ENCODE measurements around the gene DAP.

The DAP gene

DNA sequence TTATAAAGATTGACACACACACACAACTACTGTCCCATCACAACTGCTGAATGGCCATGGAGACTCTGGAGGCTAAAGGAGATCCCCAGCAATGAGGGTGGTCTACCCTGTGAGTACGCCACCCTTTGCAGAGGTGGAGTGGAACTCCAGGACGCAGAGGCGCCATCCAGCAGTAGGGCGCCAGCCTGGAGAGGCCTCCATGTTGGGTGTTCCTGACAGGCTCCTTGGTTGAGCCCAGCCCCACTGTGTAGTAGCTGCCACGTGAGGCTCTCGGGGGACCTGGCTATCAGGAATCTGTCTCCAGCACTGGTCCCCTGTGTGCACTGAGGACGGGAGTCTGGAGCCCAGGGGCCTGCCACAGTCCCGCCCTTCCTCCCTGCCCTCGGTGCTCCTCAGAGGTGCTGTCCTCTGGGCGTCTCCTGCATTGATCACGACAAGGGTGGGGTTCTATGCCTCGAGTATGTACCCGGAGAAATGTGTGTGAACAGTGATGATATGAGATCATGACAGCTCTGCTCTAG is 72.3 kb downstream of the DAP start:
- DNase-seq = no peak

DNA sequence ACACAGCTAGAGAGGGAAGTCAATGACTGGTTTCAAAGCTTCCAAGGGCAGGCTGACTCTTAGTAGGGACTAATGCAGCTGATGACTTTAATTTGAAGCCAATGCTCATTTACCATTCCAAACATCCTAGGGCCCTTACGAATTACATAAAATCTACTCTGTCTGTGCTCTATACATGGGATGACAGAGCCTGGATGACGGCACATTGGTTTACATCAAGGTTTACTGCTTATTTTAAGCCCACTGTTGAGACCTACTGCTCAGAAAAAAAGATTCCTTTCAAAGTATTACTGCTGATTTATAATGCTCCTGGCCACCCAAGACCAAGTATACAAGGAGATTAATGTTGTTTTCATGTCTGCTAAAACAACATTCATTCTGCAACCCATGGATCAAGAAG is 74.1 kb downstream of the DAP start:
- no peak for DNase-seq

DNA sequence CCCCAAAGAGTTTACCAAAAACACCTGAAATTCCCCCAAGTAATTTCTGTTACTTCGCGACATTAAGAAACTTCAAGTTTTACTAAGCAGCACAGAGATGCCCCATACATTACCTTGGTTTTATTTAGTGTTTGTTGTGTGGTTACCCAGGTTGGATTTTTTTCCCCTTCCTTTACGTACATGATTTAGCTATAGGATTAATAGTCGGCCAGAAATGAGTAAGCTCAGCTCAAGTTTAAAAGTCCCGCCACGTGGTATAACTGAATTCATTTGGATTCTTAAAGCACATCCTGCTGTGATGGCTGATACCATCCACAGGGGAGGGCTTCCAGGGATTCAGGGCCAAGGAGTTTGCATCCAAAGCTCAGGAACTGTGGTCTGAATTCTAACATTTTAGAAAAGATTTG is 75.9 kb downstream of the DAP start:
- DNase-seq = no peak

DNA sequence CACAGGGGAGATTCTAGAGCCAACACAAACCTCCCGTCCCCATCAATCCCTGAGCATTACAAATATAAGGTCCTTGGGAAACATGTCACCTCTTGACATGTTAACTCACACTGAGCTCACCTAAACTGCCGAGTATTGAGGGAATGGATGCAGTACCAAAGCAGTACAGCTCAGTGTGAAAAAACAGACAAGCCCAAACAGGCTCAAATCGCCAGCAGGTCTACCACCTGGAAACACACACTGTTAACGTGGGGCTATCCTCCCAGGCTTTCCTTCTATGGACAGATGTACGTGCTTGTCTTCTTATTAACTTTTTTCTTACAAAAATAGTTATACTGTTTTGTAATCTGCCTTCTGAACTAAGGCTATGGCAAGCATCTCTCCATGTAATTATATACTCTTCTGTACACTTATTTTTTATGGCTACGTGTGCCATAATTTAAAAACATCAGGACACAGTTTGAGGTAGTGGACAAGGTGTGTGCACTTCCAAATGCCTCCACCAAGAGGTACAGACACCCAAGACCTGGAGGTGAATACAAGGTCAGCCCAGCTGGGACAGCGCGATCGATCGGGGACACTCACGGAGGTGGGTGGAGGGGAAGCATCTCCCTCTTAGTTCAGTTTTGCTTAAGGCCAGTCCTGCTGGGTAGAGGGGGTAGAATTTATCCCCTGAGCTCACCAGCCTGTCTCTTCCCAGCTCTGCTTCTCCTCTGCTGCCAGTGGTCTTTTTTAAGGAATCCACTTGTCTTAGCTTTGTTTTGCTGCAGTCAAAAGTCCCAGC is 76.5 kb downstream of the DAP start:
- DNase-seq = no peak

DNA sequence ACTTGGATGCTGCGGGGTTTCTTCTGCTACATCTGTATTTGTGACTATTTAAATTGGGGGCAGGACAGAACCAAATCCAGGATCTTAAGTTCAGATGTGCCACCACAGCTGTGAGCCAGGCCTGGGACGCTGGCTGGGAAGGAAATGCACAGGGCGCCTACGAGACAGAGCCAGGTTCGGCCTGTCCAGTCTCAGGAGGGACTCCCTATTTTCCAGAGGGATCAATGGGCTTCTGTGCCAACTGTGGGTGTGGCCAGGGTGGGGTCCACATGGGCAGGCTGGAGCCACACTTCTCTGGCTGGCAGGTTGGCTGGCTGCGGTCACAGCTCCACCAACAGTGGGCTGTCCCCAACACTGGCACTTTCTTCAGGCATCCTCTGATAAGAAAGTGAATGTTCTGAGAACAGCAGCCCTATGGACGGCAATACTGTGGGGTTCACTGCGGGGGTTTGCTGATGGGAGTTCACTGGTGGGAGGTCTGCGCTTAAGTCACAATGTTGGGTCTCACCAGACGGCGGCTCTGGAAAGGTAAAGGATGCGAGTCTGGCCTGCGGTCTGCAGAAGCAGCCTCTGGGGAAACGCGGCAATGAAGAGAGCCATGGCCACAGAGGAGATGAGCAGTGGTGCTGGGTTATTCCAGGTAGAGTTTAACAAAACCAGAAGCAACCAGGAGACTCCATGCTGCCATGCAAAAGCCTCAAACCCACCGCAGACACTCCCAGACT is 78.1 kb downstream of the DAP start:
- no peak for DNase-seq

DNA sequence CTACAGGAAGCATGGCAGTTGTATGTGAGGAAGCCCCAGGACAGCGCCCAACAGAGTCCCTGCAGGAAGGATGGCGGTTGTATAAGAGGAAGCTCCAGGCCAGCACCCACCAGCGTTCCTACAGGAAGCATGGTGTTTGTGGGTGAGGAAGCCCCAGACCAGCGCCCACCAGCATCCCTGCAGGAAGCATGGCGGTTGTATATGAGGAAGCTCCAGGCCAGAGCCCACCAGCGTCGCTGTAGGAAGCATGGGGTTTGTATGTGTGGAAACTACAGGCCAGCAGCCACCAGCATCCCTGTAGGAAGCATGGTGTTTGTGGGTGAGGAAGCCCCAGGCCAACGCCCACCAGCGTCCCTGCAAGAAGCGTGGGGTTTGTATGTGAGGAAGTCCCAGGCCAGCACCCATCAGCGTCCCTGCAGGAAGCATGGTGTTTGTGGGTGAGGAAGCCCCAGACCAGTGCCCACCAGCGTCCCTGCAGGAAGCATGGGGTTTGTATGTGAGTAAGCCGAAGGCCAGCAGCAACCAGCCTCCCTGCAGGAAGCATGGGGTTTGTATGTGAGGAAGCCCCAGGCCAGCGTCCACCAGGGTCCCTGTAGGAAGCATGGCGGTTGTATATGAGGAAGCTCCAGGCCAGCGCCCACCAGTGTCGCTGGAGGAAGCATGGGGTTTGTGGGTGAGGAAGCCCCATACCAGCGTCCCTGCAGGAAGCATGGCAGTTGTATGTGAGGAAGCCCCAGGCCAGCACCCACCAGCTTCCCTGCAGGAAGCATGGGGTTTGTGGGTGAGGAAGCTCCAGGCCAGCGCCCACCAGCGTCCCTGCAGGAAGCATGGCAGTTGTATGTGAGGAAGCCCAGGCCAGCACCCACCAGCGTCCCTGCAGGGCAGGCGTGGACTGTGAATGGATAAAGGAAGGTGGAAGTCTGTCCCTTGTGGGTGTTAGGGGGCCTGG is 79.0 kb downstream of the DAP start:
- DNase-seq = no peak

DNA sequence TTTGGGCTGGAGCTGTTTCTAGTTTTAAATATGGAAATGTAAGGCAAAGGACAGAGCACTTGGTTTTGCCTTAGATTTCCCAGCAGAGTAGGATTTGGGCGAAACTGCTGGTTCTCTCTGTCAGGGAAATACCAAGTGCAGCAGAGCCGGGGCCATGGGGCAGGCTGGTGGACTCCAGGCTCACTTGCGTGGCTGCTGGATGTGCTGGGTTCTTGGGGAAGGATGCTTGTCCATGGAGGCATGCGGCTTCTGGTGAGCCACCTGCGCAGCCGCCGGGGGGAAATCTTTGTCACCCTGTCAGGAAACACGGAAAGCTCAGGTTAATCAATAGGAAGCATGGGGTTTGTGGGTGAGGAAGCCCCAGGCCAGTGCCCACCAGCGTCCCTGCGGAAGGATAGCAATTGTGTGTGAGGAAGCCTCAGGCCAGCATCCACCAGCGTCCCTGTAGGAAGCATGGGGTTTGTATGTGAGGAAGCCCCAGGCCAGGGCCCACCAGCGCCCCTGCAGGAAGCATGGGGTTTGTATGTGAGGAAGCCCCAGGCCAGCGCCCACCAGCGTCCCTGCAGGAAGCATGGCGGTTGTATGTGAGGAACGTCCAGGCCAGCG is 80.1 kb downstream of the DAP start:
- no peak for DNase-seq

DNA sequence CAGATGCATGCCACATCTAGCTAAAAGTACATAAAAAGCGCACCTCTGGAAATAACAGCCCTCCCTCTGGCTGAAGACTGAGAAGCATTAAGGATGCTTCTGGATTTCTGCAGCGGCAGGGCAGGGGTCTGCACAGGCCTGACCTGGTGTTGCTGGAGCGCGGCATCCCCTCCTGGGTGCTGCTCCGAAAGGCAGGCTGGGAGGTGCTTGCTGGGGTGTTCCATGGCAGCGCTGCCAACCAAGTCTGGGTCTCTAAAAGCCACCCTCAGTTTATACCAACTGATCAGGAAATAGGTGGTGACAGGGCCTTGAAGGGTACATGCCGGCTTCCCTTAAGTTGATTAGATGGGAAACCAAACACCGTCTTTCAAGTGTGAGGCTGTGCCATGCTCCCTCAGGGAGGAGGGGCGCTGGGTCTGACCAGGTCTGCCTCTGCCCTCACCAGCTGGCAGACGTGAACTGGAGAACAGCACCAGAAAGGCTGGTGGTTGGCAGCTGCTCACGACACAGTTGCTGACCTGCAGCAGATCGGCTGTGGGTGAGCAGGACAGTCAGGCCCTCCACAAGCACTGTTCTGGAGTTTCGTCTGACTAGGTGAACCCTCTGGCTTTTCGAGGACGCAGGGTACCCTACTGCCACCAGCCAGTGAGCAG is 81.6 kb downstream of the DAP start:
- no peak for DNase-seq

DNA sequence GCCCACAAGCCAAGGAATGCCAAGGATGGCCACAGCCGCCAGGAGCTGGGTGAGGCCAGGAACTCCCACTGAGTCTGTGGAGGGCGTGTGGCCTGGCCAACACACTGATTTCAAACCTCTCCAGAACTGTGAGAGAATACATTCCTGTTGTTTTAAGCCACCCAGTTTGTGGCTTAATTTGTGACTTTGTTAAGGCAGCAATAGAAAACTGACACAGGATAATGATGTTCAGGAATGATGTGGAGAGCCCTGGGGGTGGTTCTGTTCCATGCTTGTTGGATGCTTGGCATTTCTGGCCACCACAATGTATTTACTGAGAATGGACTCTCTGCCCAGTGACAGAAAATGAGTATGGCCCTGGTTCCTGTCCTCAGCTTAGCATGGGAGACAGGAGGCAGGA is 82.8 kb downstream of the DAP start:
- DNase-seq = no peak

DNA sequence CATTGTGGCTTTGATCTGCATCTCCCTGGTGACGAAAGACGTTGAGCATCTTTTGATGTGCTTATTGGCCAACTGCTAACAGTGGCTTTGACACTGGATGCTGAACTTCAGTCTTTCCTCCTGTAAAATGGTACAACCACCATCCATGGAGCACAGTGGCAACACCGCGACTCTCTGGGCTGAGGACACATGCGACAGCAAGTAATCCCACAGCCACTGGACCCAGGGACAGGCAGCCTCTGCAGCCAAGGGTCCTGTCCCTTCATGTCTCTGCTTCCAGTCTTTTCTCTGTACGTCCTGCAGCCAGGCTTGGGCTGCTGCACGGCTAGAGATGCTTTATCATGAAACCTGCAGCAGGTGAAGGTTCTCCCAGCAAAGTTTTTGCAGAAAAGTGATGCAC is 83.5 kb downstream of the DAP start:
- DNase-seq = no peak

DNA sequence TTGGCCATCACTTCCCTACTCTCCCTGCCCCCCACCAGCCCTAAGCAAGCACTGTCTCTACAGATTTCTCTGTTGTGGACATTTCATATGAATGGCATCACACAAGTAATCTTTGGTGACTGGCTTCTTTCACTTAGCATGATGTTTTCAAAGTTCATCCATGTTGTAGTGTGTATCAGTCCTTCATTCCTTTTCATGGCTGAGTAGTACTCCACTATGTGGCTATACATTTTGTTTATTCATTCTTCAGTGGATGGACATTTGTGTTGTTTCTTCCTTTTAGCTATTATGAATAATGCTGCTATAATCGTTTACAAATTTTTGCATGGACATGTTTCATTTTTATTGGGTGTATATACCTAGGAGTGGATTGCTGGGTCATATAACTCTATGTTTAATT is 84.1 kb downstream of the DAP start:
- DNase-seq = no peak

DNA sequence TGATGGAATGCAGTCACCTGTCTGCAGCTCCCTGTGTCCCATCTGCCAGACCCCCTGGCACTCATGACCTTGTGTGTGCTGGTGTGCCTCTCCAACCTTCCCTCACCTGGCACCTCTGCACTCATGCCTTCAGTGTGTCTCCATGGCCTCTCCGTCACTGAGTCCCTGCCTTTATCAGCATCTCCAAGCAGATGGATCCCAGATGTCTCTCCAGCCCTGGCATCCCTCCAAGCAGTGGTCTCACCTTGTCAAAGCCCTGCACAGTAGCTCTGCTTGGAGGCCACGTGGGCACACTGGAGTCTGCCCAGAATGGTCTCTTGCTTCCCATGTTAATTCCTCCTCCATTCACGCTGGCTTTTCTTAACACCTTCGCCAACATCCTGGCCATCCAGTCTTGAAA is 84.8 kb downstream of the DAP start:
- no peak for DNase-seq

DNA sequence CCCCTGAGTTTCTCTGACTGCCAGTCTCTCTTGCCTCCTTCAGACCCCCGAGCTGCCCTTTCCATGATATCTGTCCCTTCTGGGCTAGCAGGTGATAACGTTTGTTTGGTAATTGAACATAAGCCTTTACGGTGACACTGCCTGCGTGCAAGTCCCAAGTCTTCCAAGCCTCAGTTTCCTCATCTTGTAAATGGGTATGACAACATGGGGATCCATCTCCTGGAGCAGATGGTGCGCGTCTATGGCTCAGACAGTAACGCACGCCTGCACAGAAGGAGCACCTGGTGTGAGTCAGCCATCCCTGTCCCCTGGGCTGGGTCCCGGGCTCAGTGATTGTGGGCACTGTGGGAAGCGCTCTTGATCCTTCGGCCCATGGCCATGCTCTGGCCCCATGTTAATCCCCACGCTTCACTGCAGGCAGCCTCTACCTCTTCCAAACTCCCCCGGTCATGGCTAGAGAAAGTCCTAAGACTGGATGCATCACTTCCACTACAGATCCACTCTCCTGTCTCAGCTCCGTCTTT is 85.8 kb downstream of the DAP start:
- no peak for DNase-seq

DNA sequence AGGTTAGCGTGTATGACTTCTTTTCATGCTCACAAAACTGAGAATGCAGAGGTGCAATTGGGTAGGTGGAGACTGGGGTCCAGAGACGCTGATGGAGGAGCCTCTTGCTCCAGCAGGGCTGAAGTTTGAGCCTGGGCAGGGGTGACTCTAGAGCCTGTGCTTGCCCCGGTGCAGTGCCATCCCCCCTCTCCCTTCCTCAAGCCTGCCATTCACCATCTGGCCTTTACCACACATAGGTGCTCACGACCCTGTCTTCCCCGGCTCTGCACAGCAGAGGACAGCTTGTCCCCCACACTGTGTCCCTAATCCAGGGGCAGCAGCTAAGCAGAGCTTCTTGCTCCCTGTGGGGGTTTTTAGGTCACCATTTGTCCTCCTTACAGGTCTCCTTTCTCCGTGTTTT is 86.5 kb downstream of the DAP start:
- DNase-seq = no peak

DNA sequence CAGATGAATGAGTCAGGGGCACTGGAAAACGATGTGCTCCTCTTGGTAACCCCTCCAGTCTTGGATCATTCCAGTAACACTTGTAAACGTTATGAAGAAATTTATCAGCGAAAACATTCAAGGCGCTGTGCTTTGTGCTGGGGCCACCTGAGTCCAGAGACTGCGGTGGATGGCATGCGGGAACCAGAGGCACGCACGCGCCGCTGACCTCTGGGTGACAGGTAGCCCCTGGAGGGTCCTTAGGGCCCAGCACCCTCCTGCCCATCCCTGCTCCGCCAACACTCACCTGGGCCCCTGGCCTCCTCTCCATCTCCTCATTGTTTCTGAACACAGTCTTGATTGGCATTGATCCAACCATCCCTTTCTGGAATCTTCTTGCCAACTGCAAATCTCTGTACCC is 86.9 kb downstream of the DAP start:
- DNase-seq = no peak

DNA sequence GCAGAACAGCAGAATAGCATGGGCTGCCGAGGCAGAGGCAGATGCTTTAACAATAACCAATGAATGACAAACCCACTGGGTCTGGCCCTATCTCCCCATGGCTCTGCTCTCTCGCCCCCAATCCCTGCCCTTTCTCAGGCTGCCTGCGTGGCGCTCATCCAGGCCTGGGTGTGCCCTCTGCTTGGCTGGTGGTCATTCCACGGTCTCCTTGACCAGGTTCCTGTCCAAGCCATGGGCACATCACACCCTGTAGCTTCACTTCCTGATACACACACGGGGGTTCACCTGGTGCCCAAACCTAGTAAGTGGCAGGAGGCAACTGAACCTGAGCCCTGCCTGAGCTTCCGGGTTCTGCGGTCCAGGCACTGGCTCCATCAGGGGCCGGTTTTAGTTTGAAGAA is 87.6 kb downstream of the DAP start:
- DNase-seq = no peak

DNA sequence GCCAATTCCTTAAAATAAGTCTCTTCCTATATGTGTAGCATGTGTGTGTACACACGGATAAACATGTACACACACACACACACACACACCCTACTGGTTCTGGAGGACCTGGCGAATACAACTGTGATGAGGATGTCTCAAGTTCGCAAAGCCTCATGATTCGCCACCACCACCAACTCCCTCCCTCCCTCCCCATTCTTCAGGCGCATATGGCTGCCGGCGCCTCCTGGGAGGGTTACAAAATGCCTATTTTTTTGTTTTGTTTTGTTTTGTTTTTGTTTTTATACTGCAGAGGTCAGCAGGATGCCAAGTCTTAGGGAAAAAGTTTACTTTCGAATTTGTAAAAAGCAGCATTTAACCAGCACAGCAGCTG is 88.0 kb downstream of the DAP start:
- no peak for DNase-seq

DNA sequence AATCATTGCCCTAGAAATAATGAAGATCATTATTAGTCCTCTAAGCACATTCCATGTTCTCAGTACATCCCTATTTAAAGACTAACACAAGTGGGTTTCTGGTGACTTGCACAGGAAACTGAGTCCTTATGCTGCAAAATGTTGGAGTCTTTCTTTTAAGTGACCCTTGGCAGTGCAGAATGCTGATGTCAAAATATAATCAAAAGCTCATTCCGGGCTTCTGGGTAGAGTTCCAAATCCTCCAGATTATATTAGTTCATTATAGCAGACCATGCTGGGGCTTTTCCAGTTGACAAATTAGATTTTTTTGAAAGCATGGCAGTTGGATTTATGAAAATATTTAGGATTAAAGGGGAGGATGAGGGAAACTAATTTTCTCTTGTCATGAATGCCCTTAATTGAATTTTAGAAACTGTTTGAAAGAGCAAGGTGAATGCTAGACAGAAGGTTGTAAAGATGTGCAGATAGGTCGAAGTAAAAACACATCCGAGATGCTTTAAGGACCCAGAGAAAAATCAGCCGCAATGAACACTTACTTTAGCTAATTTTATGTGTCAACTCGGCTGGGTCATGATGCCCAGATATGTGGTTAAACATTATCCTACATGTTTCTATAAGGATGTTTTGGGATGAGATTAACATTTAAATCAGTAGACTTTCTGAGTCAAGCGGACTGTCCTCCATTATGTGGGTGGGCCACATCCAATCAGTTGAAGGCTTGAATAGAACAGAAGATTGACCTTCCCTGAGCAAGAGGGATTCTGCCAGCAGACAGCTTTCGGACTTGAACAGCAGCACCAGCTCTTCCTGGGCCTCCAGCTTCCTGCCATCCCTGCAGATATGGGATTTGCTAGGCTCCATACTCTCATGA is 88.7 kb downstream of the DAP start:
- DNase-seq = no peak

DNA sequence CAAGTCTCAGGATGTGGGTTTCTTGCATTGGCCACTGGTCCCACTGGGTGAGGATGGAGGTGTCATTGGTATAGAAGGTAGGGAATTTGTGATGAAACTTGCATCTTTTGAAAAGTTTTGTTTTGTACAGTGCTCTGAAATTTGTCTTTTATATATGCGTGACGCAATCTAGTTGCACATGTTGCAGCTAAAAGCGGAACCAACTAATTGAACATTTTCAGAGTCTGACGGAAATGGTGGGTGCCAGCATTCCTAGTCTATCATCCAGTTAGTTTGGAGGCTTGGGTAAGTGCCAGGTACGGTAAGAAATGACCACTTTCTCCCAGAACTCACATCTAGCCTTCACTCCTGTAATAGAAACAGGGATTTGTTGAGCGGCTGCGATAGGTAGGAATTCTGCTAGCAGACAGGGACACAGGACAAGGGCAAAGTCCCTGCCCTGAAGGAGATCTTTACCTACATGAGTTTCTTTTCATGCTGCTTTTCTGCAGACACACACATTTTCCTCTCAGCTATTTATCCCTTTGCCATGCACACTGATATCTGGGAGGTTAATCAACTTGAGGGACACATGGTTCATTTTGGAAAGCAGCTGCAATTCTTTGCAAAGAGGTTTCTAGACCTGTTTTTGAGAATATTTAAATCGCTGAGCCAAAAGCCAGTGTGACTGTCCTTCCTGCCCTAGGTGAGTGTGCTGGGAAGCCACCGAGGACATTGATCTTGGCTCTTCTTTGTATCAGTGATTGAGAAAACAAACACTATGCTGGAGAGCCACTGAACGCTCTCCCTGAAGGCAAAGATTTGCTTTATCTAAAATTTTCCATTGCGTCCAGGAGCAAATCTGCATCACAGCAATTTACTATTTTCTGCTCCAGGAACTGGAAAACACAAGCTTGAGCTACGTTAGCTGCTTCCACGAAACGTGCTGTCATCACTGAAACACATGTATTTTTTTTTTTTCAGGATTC is 89.7 kb downstream of the DAP start:
- no peak for DNase-seq

DNA sequence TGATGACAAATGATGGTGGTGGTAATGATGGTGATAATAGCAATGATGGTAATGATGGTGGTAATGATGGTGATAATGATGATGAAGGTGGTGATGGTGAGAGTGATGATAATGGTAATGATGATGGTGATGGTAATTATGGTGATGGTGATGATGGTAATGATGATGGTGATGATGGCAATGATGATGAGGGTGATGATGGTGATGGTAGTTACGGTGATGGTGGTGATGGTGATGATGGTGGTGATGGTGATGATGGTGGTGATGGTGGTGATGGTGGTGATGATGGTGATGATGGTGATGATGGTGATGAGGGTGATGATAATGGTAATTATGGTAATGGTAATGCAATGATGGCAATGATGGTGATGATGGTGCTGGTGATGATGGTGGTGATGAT is 91.1 kb downstream of the DAP start:
- DNase-seq = no peak

All from SW 1271 (cell line).